HG02571 (cell line): ENCODE results near the gene AGER.
A peak's percentile ranks its signal among the peaks of the same experiment; 100 is the strongest.
"Not testable (repeated sequence)": the region's sequence is repeated elsewhere in the genome, so short reads cannot be mapped to it uniquely, and the experiment has no call there.

ENCODE experiments used
- ATAC-seq: cut with Tn5 transposase; IDR thresholded peaks from one replicate; pipeline ENCODE4 v1.9.1; 2021; ENCODE audit warnings: mild to moderate bottlenecking, moderate library complexity; ENCODE audit not compliant: unreplicated experiment

Gene AGER

GRCh38 chr6:32187725-32188380, 3.8 kb upstream of the AGER start:
- ATAC-seq = not testable (repeated sequence)

- ATAC-seq = no peak
These were observed 3.1 kb upstream of the AGER start for GRCh38 chr6:32187009-32187709.

GRCh38 chr6:32186151-32186840, 2.2 kb upstream of the AGER start:
- not testable (repeated sequence) for ATAC-seq

GRCh38 chr6:32185681-32186131, 1.7 kb upstream of the AGER start:
- not testable (repeated sequence) for ATAC-seq

GRCh38 chr6:32183483-32184083, 470 bp downstream of the AGER start:
- no peak for ATAC-seq

- ATAC-seq = no peak
These were observed 1.0 kb downstream of the AGER start for GRCh38 chr6:32183030-32183429.

GRCh38 chr6:32182555-32182981, 1.5 kb downstream of the AGER start:
- no peak for ATAC-seq

GRCh38 chr6:32181915-32182529, 2.0 kb downstream of the AGER start:
- ATAC-seq = no peak

GRCh38 chr6:32181148-32181702, 2.8 kb downstream of the AGER start:
- ATAC-seq = no peak

- ATAC-seq = no peak
These were observed 4.2 kb downstream of the AGER start for GRCh38 chr6:32179766-32180405.

GRCh38 chr6:32178547-32179440, 5.3 kb downstream of the AGER start:
- no peak for ATAC-seq

GRCh38 chr6:32177788-32178546, 6.1 kb downstream of the AGER start, which contains the start of gene RNF5:
Gene RNF5, plus strand, starts transcription at chr6:32178405. Its CDS starts 107 bp downstream, at chr6:32178512.
- peak; percentile 74 for ATAC-seq

- ATAC-seq = no peak
These were observed 6.8 kb downstream of the AGER start for GRCh38 chr6:32177183-32177787.

GRCh38 chr6:32176476-32177182, 7.4 kb downstream of the AGER start:
- no peak for ATAC-seq

GRCh38 chr6:32175711-32176475, 8.2 kb downstream of the AGER start, which contains the start of gene AGPAT1:
Gene AGPAT1, minus strand, starts transcription at chr6:32176084. Its CDS starts 4,588 bp downstream, at chr6:32171496.
- ATAC-seq = peak; percentile 43

GRCh38 chr6:32175322-32175710, 8.7 kb downstream of the AGER start:
- ATAC-seq = no peak
